ENCODE results near the gene PPP1R10.

Gene PPP1R10

DNA sequence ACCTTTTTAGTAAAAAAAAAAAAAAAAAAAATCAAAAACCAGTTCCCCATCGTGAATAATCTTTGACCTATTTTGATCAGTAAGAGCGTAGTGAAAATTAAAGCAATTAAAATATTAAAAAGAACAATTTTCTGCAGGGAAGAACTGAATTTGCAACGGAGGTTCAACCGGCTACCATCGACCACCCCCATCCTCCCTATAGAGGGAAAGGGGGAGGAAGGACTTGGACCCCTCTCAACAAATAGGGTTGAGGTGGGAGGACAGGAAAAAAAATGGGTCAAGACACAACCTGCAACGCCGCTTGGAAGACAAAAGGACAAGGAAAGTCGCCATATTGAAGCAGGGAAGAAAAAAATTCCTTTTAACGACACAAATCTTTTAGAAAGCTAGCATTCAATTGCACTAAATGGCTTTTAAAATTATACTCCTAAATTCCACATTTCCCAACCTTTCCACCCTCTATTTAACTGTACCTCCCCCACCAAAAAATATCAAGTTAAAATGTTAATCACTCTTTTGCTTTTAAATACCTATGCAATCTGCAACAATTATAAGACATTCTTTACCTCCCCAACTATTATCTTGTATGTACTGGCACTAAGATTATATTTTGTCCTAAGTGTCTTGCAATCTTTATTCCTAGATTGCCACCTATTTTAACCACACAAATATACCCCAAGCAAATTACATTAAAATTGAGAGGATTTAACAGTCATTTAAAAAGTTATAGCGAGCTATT, 1.7 kb downstream of the PPP1R10 start:
- no peak for TF ChIP-seq EZH2phosphoT487 (IDR thresholded peaks at IDR 0.05; ENCODE audit: borderline replicate concordance, low read length)
- TF ChIP-seq, protein P1, sequence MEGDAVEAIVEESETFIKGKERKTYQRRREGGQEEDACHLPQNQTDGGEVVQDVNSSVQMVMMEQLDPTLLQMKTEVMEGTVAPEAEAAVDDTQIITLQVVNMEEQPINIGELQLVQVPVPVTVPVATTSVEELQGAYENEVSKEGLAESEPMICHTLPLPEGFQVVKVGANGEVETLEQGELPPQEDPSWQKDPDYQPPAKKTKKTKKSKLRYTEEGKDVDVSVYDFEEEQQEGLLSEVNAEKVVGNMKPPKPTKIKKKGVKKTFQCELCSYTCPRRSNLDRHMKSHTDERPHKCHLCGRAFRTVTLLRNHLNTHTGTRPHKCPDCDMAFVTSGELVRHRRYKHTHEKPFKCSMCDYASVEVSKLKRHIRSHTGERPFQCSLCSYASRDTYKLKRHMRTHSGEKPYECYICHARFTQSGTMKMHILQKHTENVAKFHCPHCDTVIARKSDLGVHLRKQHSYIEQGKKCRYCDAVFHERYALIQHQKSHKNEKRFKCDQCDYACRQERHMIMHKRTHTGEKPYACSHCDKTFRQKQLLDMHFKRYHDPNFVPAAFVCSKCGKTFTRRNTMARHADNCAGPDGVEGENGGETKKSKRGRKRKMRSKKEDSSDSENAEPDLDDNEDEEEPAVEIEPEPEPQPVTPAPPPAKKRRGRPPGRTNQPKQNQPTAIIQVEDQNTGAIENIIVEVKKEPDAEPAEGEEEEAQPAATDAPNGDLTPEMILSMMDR (IDR thresholded peaks at IDR 0.05; ENCODE audit: low read depth, low read length, poor library complexity, severe bottlenecking) = no peak

DNA sequence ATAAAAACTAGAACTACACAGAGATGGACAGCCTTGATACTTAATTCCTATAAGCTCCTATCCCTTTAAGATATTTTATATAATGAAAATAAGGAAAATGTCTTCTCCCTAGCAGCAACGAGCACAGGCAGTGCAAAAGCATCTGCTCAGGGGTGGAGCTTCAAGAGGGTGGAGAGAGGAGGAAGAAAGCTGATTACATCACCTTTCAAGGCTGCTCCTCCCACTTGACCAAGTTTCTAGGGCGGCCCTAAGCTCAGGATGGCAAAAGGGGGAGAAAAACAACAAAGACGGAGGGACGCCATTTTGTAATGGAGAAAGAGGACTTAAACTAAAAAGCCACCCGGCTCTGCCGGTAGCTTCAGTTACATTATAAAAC, 2.2 kb downstream of the PPP1R10 start:
- no peaks in the 10 kb centered on the region for H3K9me2 ChIP-seq (replicated peaks; ENCODE audit: control insufficient read depth, low read length)
- H4K20me1 ChIP-seq (ENCODE audit: control insufficient read depth, insufficient read depth, low read depth, low read length) = peaks cover 26% of the 10 kb centered on the region
- H3K9me3 ChIP-seq (ENCODE audit: control insufficient read depth, insufficient read depth, low read length) = no peaks in the 10 kb centered on the region
- H3F3A ChIP-seq (ENCODE audit: control insufficient read depth, insufficient read depth) = peaks cover 36% of the 10 kb centered on the region
- H3K79me2 ChIP-seq (ENCODE audit: control insufficient read depth, low read length) = peaks cover 91% of the 10 kb centered on the region
- H3K27me3 ChIP-seq (ENCODE audit: control insufficient read depth, low read length) = no peaks in the 10 kb centered on the region
- H3K4me2 ChIP-seq (ENCODE audit: low read length) = peak overlapping the region; percentile 96
- H3K4me3 ChIP-seq (ENCODE audit: low read length) = peak overlapping the region; percentile 83
- H3K27ac ChIP-seq (ENCODE audit: low read depth, low read length) = peak overlapping the region; percentile 89
- H3K4me1 ChIP-seq (ENCODE audit: control insufficient read depth, low read length) = peaks cover 41% of the 10 kb centered on the region
- no peak for TF ChIP-seq EZH2phosphoT487 (IDR thresholded peaks at IDR 0.05; ENCODE audit: borderline replicate concordance, low read length)
- H3K36me3 ChIP-seq (ENCODE audit: control insufficient read depth, low read length) = peaks cover 84% of the 10 kb centered on the region

More for the DNA sequence above, 1.7 kb downstream of the PPP1R10 start:
- H3K27me3 ChIP-seq (ENCODE audit: control insufficient read depth, low read length) = no peaks in the 10 kb centered on the region
- no peaks in the 10 kb centered on the region for H3K9me3 ChIP-seq (ENCODE audit: control insufficient read depth, insufficient read depth, low read length)
- peaks cover 87% of the 10 kb centered on the region for H3K79me2 ChIP-seq (ENCODE audit: control insufficient read depth, low read length)
- H3K4me3 ChIP-seq (ENCODE audit: low read length) = peak overlapping the region; percentile 83
- H3F3A ChIP-seq (ENCODE audit: control insufficient read depth, insufficient read depth) = peaks cover 36% of the 10 kb centered on the region
- H3K9me2 ChIP-seq (replicated peaks; ENCODE audit: control insufficient read depth, low read length) = no peaks in the 10 kb centered on the region
- peak overlapping the region; percentile 89 for H3K27ac ChIP-seq (ENCODE audit: low read depth, low read length)
- peaks cover 41% of the 10 kb centered on the region for H3K4me1 ChIP-seq (ENCODE audit: control insufficient read depth, low read length)
- H3K4me2 ChIP-seq (ENCODE audit: low read length) = peak overlapping the region; percentile 96
- peaks cover 81% of the 10 kb centered on the region for H3K36me3 ChIP-seq (ENCODE audit: control insufficient read depth, low read length)
- peaks cover 26% of the 10 kb centered on the region for H4K20me1 ChIP-seq (ENCODE audit: control insufficient read depth, insufficient read depth, low read depth, low read length)

DNA sequence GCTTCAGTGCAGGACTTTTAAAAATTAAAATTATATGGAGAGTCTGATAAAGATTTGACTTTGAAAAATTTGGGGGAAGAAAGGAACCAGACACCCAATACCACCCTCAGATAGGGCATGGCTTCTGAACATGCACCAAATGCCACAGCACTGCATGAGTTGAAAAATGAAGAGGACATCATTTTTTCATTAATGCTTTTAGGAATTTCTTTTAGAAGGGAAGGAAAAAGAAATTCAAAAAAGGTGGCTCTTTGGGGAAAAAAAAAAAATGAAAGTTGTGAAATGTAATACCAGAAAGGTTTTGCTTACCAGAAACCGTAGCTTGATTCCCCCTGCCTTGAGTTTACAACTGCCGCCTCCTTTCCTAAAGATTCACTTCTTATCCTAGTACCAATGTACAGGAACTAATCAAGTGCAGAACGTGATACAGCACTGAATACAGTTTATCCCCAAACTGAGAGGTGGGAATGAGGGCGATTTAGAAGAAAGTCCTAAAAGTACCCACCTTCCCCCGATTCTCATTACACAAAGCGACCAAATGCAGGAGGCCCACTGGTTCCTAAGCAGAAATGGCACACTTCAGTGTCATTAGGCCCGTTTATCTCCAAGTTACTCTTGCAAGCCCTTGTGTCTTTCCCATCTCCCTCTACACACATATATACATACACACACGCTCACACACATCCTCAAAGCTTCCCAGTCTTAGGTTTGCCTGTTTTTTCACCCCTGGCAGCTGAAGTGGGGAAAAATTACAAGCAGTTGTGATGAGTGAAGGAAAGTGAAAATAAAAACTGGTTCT, 2.8 kb downstream of the PPP1R10 start:
- H3F3A ChIP-seq (ENCODE audit: control insufficient read depth, insufficient read depth) = peaks cover 36% of the 10 kb centered on the region
- TF ChIP-seq, protein P1 (IDR thresholded peaks at IDR 0.05; ENCODE audit: low read depth, low read length, poor library complexity, severe bottlenecking) = no peak
- no peak for TF ChIP-seq EZH2phosphoT487 (IDR thresholded peaks at IDR 0.05; ENCODE audit: borderline replicate concordance, low read length)

More for the DNA sequence above, 2.8 kb downstream of the PPP1R10 start:
- peak overlapping the region; percentile 89 for H3K27ac ChIP-seq (ENCODE audit: low read depth, low read length)
- H3K79me2 ChIP-seq (ENCODE audit: control insufficient read depth, low read length) = peaks cover 91% of the 10 kb centered on the region
- no peaks in the 10 kb centered on the region for H3K27me3 ChIP-seq (ENCODE audit: control insufficient read depth, low read length)
- H3K4me3 ChIP-seq (ENCODE audit: low read length) = peak overlapping the region; percentile 83
- peaks cover 26% of the 10 kb centered on the region for H4K20me1 ChIP-seq (ENCODE audit: control insufficient read depth, insufficient read depth, low read depth, low read length)
- H3K9me2 ChIP-seq (replicated peaks; ENCODE audit: control insufficient read depth, low read length) = no peaks in the 10 kb centered on the region
- H3K4me1 ChIP-seq (ENCODE audit: control insufficient read depth, low read length) = peaks cover 37% of the 10 kb centered on the region
- H3K9me3 ChIP-seq (ENCODE audit: control insufficient read depth, insufficient read depth, low read length) = no peaks in the 10 kb centered on the region
- H3K4me2 ChIP-seq (ENCODE audit: low read length) = peak overlapping the region; percentile 96
- peaks cover 84% of the 10 kb centered on the region for H3K36me3 ChIP-seq (ENCODE audit: control insufficient read depth, low read length)

Measured in DOHH2 (cell line).